Measurements from ENCODE around the gene SLC9A6.
"Not testable (repeated sequence)": the region's sequence is repeated elsewhere in the genome, so short reads cannot be mapped to it uniquely, and the experiment has no call there.

The SLC9A6 gene

DNA sequence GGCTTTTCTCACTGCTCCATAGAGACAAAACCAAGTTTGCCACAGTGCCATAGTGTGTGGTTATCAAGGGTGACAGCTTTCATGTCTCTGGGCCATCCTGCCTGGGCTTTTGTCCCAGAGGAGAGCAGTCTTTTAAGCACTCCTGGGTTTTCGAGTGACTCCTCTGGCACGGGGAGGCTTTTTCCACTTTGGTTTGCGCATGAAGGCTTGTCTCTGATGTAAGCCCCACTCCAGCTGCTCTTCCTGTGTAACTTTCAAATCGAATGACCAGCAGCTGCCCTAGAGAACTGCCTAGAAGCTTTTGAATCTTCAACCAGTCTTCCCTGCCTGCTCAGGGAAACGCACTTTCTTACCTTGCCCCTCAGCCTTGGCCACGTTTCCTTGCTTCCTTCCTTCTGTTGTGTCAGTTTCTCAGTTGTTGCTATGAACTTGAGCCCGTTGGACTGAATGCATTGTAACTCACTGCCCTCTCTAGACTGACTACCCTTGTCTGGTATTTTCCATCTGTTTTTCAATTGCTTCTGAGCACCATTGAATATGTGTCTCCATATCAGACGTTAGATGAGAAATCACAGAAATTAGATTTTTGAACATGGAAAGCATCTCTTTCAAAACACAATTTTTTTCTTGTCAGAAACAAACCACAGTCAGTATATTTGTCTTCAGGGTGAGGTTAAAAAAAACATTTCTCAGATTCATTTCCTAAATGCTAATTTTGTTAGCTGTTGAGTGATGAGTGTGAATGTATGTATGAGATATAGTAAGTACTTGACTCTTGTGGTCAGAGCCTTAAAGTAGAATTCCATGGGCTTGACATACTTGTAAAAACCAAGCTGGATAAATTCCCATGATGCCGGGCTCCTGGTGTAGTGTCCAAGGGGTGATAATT lies 45.3 kb downstream of the SLC9A6 start:
- DNase-seq (ENCODE audit: low read depth), result no peak

DNA sequence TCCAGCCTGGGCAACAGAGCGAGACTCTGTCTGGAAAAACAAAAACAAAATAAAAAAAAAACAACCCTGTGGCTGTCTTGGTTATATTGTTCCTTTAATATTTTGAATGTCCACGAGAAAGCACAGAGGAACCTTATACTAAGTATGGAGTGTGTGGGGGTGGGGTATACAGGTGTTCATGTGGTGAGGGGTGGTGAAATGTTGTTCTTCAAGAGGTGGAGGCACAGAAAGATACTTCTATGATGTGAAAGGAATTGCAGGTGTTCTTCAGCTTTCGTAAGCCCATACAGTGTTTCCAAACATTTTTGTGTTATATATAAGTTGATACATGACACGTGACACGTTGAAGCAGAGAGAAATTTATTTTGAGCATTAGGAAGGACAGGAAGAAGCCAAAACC lies 46.4 kb downstream of the SLC9A6 start:
- DNase-seq (ENCODE audit: low read depth), result no peak

DNA sequence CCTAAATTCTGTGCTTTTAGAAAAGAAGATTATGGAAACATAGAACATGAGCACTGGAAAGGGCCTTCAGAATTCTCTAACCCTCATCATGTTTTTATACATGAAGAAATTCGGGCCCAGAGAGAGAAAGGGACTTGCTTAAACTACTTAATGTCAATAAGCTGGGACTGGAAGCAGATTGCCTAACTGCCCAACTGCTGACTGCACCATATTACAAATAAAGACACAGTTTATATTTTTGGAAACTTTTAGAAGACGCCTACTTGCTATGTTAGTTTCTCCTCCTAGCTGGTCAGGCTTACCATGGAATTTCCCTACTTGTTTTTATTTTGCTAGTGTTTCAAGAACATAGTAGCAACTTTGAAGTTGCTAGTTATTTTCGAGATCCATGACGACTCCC lies 47.1 kb downstream of the SLC9A6 start:
- no peak for DNase-seq (ENCODE audit: low read depth)

DNA sequence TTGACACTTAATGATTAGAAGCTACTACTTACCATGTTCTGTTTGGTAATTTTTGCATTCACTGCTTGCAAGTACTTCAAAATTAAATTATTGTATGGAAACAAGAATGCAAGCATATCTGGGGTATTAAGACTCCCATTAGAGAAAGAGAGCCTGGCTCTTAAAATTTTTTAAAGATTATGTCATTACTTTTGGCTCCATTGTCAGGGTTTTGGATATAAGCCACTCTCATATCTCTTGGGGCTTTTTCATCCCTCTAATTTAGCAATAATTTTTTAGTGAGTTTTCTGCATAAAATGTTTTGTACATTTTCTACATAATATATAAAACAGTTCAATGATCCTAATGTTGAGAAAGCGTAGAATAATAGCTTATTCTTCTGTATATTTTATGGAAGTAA lies 49.4 kb downstream of the SLC9A6 start:
- no peak for DNase-seq (ENCODE audit: low read depth)

DNA sequence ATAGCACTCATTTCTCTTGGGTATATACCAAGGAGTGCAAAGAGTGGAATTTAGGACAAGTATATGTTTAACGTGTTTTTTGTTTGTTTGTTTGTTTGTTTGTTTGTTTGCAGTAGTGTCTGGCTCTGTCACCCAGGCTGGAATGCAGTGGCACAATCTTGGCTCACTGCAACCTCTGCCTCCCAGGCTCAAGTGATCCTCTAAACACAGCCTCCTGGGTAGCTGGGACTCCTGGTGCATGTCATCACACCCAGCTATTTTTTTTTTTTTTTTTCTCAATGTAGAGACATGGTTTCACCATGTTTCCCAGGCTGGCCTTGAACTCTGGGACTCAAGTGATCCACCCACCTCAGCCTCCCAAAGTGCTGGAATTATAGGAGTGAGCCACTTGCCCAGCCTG lies 50.4 kb downstream of the SLC9A6 start:
- no peak for DNase-seq (ENCODE audit: low read depth)

DNA sequence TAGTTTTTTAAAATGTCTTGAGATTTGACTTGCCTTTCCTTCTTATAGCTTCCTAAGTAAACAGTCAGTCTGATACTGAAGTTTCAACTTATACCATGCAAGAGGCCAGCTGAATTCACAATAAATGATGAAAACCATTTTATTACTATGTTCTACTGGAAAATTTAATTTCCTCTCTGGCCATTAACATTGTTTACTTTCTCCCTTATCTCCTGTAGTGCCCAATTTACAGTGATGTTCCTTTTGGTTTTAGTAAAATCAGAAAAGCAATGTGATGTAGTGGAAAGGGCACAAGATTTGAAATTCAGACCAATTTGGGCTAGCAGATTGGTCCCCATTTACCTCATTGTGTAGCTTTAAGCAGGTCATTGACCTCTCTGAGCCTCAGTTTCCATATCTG lies 54.2 kb downstream of the SLC9A6 start:
- DNase-seq (ENCODE audit: low read depth), result no peak

DNA sequence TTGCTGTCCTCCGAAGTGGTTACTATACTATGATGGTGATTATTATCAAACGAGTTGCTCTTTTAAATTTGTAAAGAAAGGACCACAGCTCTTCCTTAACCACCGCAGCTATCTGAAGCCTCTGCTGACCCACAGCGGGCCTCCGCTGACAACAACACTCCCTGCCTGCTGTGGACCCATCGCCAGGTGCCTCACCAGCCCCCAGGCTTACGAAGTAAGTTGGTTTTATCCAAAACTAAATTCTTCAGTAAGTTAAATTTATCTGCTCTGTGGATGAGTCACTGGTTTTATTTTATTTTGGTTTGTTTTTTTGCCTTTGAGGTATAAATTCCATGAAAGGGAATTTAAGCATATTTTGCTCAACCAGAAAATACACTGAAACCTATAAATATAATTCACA lies 54.7 kb downstream of the SLC9A6 start:
- no peak for DNase-seq (ENCODE audit: low read depth)

DNA sequence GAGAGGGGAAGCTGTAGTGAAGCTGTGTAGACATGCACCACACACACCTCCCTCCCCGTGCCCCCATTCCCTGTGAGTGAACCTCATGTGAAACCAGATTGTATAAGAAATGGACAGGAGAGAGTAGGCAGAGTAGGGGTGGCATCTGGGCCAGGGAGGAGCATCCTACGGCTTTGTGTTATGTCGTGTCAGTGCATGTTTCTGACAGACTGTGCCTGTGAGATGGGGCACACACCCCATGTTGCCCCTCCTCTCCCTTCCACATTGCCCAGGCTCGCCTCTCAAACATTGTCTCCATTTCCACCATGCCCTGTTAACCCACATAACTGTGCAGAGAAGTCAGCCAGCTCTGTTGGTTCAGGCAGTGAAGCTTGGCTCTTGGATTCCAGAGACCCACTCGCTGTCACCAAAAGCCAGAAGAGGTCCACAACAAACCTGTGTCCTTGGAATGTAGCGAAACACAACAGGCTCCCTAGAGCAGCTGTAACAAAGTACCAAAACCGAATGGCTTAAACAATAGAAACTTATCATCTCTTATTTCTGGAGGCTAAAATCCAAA lies 56.1 kb downstream of the SLC9A6 start:
- DNase-seq (ENCODE audit: low read depth), result no peak

DNA sequence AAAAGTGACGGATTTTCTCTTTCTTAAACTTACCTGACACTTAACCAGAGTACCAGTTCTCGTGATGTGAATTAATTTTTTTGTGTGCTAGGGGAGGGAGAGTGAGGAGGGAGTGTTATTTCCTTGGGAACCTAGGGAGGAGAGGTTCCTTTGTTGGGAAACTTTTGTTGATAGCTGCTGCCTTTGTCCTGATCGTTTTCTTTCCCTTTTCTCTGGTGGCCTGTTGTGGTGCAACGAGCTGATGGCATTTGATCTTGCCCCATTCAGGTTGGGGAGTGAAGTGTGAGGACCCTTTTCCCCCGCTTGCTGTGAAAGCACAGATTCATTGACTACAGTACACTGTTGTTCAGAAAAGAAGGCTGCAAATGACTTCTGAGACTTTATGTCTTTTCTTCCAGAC lies 59.8 kb downstream of the SLC9A6 start:
- DNase-seq (ENCODE audit: low read depth), result no peak

DNA sequence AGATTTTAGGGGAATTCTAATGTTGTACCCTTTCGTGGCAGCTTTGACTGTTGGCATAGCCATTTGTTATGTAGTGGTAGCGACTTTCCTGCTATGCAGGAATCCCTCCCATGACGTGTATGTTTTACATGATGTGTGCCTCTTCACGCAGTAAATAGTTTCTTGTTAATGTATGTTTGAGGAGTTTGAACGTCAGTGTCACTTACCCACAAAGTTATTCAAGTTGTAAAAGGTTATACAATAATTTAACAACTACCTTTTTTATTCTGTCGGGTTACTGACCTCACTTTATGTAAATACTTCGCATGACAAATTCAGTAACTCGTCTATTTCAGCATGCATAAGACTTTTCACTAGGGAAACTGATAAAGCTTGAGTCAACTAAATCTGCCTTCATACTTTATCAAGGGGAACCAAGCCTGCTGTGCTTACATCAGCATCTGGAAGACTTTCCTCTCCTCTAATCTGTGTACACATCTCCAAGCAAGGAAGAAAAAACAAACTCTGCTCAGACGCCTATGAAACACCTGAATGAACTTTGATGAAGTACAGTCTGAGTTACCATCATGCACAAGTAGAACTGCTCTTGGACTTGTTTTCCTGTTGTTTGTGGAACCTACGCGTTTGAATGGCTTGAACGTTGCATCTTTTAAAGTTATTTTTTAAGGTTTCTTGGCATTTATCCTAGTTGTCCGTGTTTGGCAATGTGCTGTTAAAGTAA lies 61.2 kb downstream of the SLC9A6 start:
- DNase-seq (ENCODE audit: low read depth), result no peak

DNA sequence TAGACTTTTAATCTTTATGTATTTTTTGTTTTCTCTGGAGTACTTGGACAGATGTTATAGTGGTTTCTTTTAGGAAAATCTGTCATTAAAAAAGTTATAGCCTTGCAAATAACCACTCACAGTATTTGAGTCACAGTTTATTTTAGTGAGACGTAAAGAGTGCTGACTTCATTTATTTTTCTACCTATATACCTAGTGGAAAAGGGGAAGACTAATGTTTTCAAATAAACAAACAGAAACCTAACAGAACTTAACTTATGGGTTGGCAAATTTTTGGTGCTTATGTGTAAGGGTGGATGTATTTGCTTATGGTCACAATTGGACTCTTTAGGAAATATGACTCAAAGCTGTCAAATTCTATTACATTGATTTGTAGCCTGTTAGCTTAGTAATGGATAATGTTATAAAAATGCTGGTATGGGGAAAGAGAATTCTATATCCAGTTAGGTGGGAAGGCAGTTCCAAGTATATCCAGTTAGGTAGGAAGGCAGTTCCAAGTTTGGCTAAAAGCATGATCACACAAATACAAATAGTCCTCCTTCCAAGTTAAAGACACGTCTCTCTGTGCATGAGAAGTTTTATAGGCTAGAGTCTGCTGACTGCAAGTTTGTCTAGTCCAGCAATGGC lies 61.9 kb downstream of the SLC9A6 start:
- no peak for DNase-seq (ENCODE audit: low read depth)

DNA sequence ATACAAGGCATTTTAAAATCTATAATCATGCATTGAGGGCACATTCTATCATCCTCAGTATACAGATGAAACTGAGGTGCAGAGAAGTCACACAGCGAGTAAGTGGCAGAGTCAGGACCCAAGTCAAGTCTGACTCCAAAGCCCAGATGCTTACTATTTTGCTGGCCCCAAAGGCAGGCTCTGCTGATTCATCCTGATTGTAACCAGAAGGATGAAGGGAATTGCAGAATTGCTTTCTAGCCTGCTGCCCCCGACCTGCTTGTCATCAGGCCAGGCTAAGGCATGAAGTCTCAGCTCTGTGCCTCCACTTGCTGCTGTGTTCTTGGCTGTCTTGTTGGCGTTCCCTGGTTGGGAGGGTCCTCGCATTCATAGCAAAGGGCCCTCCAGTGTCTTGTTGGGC lies 62.7 kb downstream of the SLC9A6 start:
- DNase-seq (ENCODE audit: low read depth), result no peak

DNA sequence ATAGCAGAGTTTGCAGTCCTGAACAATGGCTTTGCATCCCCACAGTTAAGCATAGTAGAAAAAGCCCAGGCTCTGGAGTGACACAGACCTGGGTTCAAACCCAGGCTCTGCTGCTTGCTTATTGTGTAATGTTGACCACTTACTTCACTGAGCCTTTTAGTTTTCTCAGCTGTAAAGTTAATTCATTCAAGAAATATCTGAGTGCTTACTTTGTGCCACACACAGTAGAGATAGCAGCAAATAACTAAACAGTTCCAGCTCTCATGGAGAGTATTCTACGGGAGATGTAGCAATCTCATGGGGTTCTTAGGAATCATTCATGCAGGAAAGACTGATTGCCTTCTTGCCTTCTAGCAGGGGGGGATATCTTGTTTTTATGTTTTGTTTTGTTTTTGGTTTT lies 63.2 kb downstream of the SLC9A6 start:
- DNase-seq (ENCODE audit: low read depth), result no peak

DNA sequence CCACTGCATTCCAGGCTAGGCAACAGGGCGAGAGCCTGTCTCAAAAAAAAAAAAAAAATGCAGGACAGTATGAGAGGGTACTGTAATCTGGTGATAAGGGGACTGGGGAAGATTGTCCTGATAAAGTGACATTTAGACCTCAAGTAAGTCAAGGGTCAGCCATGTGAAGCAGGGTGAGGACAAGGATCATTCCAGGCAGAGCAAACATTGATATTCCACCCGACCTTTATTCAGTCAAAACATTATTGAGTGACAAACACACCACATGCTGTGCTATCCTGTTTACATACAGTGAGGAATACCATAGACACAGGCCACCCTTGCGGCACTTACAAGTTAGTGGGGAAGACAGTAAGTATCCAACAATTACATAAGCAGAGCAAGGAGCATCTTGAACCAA lies 64.4 kb downstream of the SLC9A6 start:
- DNase-seq (ENCODE audit: low read depth), result no peak

DNA sequence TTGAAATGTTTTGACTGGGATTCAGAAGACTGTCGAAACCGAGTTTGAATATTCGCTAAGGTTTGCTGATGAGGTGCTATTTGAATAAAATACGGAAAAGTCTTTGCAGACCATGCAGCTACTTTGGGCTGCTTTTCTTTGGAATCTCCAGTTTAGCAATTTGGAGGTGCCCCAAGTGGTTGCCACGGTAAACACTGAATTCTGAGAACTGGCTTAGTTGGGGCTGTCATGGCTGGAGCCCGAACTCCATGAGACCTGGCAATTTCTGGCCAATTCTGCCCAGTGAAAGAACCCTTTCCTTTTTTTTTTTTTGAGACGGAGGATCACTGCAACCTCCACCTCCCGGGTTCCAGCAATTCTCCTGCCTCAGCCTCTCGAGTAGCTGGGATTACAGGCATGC lies 65.6 kb downstream of the SLC9A6 start:
- DNase-seq (ENCODE audit: low read depth), result not testable (repeated sequence)

DNA sequence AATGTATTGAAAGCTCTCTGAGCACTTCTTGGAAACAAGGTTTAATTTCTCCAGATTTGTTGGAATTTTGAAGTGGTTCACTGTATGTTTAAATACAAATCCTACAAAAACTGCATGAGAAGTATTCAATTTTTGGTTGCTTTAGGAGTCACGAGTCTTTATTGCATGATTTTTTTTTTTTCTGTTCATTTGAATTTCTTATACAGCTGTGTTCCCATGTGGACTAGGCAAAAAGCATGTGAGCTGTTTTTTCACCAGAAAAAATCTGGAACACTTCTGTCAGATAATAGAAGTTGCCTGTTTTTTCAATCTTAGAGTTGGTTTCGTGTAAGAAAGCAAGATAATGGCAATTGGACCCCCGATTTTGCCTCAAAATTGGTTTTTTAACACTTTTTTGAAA lies 66.4 kb downstream of the SLC9A6 start:
- DNase-seq (ENCODE audit: low read depth), result no peak

DNA sequence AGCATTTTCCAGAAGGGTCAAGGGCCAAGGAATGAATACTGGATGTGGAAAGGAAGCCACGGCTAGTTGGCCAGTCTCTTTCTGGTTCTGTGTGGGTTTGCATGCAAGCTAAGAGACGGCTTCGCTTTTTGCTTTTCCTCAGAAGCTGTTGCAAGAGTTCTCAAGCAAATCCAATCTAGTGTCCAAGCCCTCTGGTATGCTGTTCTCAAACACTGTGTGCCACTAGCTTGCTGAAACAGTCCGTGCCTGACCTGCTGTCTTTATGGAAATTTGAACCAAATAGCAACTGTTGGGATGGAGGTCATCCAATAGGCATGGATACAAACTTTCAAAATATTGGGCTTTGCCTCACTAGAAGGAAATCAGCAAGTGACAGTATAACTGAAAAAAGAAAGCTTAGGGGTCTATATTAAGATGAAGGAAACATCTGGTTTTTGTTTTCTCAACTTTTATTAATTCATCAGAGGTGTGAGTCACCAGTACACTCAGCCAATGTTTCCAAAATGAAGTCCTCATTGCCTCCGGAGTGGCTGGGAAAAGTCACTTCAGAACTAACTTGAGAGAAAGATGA lies 70.5 kb downstream of the SLC9A6 start:
- DNase-seq (ENCODE audit: low read depth), result no peak

DNA sequence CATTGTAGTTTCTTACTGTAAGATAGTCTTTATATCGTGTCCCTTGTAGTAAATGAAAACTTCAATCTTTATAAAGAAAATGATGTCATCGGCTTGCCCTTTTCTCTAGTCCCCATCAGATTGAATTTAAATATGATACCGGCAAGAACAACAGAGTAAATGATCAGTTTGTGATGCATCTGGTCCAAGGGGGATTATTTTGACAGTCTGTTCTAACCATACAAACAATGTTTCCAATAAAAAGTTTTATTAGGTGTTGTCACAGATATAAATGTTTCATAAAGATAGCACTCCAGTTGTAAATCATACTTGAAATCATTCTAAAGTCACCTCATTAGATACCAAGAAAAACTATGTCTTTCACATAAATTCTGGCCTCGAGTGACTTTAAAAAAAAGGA lies 72.3 kb downstream of the SLC9A6 start:
- no peak for DNase-seq (ENCODE audit: low read depth)

DNA sequence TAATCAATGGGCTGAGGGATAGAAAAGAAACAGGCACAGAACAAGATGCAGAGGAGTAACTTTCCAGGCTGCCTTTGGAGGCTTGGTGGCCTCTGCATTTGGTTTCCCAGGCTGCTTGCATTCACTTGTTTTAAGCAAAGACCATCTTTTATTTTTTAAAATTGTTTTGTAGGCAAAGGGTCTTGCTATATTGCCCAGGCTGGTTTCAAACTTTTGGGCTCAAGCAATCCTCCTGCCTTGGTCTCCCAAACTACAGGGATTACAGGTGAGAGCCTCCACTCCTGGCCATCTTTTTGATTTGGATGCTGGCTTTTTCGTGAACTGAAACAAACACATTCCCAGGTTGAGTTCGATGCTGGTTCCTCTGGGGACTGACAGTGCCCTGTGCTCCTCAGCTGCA lies 74.1 kb downstream of the SLC9A6 start:
- no peak for DNase-seq (ENCODE audit: low read depth)

DNA sequence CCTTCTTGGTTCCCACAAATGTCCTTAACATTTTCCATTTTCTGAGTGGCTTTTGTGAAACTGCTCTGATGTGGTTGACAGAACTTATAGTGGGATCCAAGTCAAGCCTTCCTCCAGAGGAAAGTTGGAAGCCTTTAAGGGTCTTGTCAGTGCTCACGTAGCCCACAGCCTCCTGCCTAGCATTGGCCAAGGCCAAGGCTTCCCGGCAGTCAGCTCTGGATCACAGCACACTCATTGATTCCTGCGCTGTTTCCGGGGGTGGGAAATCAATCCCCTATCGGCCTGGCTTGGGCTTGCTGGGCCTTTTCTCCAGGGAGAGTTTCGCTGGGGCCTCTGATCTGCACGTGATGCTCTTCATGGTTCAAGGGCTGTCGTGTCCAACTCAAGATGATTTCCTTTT lies 76.1 kb downstream of the SLC9A6 start:
- DNase-seq (ENCODE audit: low read depth), result no peak

DNA sequence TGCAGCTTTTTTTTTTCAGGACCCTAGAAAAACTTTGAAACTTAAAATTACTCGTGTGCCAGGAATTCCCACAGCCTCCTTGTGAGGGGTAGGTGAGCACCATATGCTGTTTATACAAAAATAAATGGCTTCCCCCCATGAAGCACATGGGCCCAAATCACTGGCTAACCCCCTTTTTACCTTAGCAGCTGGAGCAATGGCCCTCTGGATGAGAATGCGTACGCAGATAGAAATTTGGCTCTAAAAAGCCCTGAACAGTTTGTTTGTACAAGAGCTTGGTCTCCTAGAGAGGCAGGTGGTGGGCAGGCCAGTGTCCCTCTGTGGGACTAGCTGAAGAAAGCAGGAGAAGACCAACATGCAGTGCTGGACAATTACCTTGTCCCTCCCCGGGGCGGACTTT lies 76.5 kb downstream of the SLC9A6 start:
- no peak for DNase-seq (ENCODE audit: low read depth)

DNA sequence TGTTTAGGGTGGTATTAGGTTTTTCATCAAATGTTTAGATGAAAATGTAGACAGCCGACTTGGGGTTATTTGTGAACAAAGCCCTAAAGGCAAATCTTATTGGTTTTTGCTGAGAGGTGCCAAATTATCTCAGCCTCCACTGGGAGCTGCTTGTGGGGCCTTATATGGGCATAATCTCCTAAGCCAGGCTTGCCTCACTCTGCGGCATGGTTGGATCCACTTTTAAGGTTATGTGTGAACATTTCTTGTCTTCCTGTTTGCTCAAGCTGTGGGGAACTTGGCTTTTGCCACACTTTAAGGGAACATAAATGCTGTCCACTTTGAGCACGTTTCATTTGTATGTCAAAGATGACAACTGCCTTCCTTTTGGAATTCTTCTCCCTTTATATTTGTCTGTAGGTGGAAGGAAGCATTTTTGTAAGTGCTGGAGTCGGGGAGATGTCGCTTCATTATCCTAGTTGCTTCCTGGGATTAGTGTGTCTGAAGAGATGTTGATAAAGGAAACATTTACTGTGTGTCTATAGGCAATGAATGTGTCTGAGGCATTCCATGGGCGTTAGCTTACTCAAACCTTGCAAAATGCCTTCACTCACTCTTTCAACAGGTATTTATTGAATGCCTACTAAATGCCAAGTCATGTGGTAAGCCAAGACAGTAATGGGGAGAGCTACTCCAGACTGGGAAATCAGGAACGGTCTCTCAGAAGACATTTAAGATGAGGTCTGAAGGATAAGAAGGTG lies 78.3 kb downstream of the SLC9A6 start:
- DNase-seq (ENCODE audit: low read depth), result no peak

Measured in stimulated activated CD8-positive, alpha-beta memory T cell treated with anti-CD3 and anti-CD28 coated beads, Interleukin-7, amount 100 ng/mL, for 24 hours (primary cell).